22Rv1 (cell line): ENCODE measurements around the gene LMF2.

Experiments
- ZFX ChIP-seq: fragments of 450-650 bp; IDR thresholded peaks from 2 replicates; pipeline ENCODE4 v1.6.1; 2017; ENCODE audit warnings: antibody characterized with exemption, borderline replicate concordance
- TF ChIP-seq, protein P1 (sequence below): fragments of 450-650 bp; IDR thresholded peaks from 2 replicates; pipeline ENCODE4 v1.5.1; 2017; ENCODE audit warnings: mild to moderate bottlenecking

DNA sequence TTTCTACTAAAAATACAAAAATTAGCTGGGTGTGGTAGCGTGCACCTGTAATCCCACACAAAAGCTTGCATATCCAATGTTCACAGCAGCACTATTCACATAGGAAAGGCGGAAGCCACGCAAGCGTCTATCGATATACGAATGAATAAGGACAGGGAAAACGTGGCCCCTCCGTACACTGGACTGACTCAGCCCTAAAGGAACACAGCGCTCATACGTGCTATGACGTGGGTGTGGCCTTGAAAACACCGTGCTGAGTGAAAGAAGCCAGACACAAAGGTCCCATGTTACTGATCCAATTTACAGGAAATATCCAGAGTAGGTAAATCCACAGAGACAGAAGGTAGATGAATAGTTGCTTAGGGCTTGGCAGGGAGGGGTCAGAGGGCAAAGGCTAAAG is 7.0 kb downstream of the LMF2 start:
- TF ChIP-seq, protein P1, sequence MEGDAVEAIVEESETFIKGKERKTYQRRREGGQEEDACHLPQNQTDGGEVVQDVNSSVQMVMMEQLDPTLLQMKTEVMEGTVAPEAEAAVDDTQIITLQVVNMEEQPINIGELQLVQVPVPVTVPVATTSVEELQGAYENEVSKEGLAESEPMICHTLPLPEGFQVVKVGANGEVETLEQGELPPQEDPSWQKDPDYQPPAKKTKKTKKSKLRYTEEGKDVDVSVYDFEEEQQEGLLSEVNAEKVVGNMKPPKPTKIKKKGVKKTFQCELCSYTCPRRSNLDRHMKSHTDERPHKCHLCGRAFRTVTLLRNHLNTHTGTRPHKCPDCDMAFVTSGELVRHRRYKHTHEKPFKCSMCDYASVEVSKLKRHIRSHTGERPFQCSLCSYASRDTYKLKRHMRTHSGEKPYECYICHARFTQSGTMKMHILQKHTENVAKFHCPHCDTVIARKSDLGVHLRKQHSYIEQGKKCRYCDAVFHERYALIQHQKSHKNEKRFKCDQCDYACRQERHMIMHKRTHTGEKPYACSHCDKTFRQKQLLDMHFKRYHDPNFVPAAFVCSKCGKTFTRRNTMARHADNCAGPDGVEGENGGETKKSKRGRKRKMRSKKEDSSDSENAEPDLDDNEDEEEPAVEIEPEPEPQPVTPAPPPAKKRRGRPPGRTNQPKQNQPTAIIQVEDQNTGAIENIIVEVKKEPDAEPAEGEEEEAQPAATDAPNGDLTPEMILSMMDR = no peak
- TF ChIP-seq ZFX = no peak
